Globus pallidus (tissue), 1 donor: ENCODE results near the gene CXCL1.

Experiments
- DNase-seq: peaks from one replicate; pipeline ENCODE4 v3.0.0-alpha.2; 2015; ENCODE audit warnings: low spot score

CXCL1 gene

DNA sequence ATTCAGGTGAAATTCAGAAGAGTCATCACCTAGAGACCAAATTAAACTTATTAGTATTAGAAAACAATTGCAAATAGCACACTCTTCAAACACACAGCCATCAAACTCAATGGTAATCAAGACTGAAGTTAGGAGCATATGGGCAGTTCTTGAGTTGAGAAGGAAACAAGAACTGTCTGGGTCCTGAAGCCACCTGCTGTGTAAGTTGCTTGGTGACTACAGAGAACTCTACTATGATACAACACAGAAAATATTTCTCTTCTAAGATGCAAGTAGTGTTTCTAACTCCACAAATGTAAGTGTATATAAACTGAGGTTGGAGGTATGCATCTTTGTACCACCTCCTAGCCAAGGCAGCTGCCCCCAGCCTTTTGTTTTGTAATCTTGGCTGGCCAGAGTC lies 16.4 kb upstream of the CXCL1 start:
- no peak for DNase-seq

DNA sequence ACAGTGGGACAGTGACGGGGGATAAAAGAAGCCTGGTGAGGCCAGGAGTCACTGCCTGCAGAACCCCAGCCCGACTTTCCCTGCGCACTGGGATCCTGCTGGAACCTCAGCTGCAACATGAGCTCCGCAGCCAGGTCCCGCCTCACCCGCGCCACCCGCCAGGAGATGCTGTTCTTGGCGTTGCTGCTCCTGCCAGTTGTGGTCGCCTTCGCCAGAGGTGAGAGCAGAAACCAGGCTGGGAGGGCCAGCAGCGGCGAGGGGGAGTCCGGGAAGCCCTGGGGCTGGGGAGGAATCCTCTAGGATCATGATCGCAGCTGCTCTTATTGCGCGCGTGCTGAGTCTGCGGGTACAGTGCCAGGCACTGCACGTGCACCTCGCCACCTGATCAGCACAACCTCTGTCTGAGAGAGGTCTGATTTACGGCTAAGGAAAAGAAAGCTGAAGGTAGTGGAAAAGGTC lies 15.9 kb upstream of the CXCL1 start, which contains the start of gene PF4V1:
Gene PF4V1 (plus strand): TSS at position 51 of the 459 bp plus-strand sequence. CDS start 67 bp downstream, at position 118.
- no peak for DNase-seq

DNA sequence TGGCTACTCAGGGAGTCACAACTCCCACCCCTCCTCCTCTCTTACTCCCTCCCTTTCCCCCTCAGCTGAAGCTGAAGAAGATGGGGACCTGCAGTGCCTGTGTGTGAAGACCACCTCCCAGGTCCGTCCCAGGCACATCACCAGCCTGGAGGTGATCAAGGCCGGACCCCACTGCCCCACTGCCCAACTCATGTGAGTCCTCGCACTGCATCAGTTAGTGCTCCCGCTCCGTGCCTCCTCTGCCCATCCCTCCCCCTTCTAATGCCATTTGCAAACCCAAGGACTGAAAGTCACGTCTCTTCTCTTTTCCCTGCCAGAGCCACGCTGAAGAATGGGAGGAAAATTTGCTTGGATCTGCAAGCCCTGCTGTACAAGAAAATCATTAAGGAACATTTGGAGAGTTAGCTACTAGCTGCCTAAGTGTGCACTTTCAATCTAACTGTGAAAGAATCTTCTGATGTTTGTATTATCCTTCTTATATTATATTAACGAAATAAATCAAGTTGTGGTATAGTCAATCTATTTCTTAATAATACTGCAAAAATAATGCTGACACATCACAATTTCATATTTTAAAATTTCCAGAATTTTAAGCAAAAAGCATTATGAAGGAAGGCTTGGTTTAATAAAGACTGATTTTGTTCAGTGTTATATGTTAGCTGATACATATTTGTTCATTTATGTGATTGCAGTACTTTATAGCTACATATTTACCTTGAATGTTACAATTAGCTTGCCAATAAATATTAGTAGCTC lies 15.3 kb upstream of the CXCL1 start:
- no peak for DNase-seq

DNA sequence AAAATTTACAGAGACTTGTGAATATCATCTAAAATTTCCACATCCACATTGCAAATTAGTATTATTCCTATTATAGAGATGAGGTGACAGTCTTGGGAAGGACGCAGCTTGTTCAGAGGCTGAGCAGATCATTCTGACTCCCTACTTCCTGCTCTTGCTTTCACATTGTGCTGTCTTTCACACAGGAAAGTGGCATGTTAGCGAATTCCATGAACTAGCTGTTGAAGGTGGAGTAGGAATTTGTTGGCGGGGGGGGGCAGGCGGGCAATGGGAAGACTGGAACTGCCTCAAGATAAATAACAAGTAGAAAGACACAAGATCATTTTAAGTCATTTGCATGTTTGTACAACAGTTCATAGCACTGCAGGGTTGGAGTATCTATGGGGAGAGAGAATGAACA lies 13.8 kb upstream of the CXCL1 start:
- DNase-seq = no peak

DNA sequence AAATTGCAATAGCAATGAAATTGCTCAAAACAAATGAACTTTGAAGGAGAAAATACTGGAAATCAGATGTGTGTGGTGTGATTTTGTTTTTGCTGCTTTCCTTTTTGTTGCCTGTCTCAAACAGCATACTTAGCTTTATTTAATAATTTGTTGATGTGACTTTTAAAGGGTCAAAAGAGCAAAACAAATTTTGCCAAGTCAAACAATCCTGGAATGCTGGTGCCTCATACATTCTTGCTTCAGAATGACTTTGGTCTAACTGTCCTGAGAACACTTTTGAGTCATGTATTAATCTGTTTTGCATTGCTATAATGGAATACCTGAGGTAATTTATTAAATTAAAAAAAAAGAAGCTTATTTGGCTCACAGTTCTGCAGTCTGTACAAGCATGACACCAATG lies 12.7 kb upstream of the CXCL1 start:
- no peak for DNase-seq

DNA sequence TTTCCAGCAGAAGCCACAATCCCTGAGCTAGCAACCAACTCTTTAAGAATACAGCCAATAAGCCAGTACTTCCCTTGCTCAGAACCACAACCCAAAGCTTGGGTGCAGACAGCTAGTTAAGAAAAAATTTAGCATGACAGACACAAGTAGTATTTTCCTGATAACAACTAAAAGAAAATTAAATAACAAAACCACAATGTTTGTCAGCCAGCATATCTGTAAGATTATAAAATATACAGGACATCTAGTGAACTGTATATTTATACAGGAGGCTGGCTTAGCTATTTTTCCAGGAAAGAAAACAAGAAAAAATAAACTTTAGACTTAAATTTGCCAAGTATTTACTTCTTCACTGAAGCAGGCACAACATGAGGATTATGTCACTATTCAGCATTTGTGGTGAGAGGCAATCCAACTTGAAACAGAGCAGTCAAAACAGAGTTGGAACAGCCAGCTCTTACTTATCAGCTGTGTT lies 9.5 kb upstream of the CXCL1 start:
- DNase-seq = no peak

DNA sequence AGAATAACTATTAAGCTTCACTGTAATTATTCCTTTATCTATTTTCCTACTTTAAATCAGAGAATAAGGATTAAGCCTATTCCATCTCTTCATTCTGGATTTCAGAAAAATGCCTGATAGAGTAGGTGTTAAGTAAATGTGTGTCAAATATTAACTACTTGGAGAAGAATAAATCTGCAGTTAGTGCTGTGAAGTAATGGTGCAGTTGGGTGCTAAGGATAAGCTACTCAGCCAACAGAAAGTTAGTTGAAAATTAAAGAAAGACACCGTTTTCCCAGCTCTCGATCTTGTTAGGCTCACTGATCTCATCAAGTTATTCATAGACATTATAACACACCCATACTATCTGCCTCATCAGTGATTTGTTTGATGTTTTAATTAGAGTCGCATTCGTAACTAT lies 9.0 kb upstream of the CXCL1 start:
- no peak for DNase-seq

DNA sequence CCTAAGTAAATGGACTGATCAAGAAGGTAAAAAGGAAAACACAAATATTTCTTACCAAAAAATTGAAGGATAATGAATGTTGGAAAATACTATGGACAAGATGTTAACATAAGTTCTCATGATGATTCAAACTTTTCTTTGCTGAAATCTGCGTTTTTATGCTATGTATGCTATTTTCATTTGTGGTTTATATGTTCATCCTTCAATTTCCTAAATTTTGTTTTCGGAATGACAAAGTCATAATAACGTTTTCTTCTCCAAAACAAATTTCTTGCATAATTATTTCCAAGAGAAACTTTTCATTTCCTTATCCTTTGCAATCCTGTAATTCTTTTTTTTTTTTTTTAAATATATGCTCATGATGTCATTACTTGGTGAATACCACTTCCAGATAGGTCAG lies 8.3 kb upstream of the CXCL1 start:
- no peak for DNase-seq

DNA sequence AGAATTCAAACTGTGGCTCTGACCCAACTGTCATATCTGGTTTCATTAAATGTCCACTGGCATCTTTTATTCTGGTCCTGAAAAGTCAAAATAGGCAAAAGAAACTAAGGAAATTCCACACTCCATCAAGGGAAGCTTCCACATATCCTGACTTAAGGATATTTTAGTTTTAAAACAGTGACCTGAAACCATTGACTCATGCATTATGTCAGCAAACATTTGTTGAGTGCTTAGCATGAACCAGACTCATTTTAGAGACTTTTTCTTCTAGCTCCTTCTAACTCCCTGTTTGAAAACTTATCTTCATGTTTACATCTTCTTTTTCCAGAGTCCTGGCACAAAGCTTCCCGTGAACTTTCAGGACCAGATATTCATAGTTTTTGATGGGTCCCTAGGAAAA lies 6.9 kb upstream of the CXCL1 start:
- DNase-seq = no peak

DNA sequence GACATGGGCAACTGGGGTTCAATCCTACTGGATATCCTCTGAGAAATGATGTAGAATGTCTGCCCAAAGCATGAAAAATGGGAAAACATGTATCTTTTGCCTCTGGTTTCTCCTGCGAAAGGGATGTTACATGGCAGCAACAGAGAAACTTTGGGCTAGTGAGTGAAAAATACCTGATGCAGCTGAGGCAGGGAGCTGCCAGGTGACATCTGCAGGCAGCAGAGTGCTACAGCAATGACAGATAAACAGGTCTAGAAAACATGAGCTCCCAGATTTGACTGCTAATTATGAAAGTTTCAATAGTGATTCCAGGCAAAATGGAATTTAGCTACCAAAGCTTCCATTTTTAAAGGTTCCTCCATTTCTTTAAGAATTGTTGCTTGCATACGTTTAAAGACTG lies 4.8 kb upstream of the CXCL1 start:
- DNase-seq = no peak

DNA sequence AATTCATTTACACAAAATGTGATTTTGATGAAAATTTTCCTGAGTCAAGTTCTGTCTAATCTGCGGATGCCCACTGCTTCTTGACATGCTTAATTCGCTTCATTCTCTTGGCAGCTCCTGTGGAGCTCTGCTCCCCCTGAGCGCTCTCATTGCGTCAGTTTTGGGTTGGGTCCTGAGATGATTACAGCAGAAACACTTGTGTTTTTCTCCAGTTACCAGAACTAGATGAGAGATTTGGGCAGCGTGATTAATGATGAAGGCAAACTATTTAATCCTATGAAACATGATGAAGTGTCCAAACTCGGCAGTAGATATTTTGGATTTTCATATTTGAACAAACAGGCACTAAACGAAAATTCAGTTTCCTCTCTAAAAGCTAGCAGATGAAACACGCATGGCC lies 4.2 kb upstream of the CXCL1 start:
- DNase-seq = no peak

DNA sequence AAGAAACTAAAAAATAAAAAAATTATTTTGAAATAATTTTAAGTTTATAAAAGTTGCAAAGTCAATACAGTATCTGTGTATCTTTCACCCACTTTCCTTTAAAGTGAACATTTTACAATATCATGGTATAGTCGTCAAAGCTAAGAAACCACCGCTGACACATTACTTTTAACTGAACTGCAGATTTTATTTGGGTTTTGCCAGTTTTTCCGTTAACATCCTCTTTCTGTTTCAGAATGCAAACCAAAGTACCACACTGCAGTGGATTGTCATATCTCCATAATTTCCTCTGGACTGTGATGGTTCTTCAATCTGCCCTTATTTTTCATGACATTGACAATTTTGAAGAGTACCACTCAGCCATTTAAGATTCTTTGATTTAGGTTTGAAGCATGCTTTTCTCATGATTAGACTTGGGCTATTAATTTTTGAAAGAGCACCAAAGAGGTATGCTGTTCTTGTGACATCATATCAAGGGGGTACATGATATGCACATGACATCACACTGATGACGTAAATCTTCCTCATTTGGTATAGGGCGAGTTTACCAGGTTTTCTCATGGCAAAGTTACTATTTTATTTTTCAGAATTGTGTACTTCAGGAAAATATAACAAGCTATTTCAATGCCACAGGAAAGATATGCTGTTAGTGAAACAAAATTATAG lies 3.6 kb upstream of the CXCL1 start:
- DNase-seq = no peak

DNA sequence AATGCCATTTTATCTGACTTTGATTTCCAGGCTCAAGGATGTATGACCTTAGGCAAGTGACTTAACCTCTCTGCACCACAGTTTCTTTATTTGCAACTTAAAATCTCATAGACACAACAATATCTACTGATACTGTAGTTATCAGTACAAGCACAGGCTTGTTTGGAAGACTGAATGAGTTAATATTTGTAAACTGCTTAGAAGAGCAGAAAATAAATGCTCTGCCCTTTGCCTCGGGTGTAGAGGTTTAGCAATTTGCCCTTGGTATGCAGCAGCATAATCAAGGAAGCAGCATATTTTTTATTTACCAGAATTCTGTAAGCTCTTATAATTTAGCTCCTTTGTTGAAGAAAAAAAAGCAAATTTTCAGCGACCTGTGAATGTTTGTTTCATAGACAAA lies 2.9 kb upstream of the CXCL1 start:
- DNase-seq = no peak

DNA sequence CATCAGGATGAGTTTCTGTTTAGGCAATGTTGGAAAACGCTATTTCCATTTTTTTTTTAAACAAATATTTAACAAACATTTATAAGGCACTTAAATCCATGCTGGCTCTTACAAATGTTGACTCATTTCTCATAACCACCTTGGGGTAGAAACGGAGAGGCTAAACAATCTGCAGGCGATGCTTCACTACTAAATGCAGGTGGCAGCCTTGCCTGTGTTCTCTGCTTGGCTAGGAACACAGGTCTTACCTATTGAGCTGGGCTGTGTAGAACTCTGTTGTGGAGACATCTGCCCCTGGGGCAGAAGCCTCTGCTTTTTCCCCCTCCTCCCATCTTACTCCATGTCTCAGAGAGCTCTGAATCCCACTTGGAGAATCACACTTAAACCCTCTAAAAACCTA lies 1.4 kb upstream of the CXCL1 start:
- no peak for DNase-seq

DNA sequence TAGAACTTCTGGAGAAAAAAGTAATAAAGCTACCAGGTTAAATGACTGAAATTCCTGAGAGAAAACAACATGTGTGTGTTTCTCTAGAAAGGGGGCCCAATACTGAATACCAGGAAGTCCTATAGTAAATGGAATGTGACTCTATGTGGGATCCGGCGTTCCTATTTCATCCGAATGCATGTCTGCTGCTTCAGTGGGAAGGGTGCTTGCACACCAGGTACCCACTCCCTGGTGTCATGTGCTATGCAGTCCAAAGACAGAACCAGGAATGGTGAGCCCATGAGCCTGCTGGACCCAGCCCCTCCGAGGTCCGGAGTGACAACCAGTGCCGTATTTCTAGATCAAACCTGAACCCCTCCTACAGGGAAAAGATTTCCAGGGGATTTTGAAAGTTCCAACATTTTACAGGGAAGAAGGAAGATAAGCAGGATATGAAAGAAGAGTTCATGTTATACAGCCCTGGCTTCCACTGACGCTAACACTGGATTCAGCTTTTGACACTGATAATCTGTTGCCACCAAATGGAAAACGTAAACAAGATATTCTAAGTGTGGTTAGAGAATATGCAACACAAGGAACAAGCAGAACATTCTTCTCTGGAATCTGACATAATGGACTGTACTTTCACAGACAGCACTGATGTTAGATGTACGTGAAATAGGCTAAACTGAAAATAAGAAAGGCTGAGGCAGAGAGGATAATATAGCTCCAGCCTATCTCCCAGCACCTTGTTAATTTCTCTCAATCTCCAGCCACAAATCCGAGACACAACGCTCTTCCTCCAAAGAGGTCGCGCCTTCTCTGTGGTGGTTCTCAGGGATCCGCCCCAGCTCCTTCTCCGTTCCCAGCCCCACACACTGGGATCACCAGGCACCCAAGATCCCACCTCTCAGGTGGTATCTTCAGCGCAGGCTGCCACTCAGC lies 725 bp upstream of the CXCL1 start:
- DNase-seq = no peak

DNA sequence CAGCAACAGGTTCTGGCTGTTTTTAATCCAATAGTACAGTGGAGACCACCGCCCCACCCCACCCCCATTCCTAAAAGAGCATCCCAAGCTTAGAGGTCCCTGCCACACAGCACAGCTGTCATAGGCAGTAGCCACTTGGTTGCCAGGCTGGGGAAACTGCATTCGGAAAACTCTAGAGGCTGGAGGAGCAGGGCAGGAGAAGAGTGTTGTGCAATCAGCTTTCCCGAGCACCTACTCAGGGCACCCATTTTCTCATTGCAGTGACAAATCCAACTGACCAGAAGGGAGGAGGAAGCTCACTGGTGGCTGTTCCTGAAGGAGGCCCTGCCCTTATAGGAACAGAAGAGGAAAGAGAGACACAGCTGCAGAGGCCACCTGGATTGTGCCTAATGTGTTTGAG lies 1.1 kb downstream of the CXCL1 start:
- DNase-seq = no peak

DNA sequence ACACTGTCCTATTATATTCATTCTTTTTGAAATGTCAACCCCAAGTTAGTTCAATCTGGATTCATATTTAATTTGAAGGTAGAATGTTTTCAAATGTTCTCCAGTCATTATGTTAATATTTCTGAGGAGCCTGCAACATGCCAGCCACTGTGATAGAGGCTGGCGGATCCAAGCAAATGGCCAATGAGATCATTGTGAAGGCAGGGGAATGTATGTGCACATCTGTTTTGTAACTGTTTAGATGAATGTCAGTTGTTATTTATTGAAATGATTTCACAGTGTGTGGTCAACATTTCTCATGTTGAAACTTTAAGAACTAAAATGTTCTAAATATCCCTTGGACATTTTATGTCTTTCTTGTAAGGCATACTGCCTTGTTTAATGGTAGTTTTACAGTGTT lies 1.6 kb downstream of the CXCL1 start:
- DNase-seq = no peak

DNA sequence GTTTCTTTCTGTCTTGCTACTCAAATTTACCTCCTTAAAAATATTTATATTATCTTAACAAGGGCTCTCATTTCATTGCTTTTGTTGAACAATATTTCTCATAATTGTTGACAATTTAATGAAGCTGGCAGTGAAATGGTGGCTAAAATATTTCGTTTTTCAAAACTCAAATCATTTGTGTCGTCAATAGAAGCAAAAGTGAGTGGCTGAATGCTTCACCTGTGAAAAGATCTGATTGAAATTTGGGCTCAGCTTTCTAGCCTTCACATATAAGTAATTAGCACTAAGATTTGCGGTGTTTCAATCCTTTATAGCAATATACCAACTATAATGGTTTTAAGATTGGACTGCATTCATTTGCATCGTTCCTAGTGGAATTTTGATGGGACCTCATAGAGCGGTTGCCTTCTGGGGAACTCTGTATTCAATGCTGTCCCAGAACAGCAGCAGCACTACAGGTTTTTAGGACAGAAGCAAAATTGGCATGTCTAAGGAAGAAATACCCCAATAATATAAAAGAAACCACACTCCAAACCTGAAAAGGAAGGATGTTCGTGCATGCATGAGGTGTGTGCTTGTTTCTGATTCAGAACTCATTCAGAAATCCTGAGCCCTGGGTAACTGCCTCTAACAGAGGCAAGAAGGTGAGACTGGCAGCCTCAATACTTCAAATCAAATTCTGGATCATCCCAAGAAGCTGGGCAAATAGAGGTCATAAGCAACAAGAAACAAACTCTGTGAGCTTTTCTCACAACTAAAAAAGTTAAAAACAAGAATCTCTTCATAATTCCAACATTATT lies 2.5 kb downstream of the CXCL1 start:
- DNase-seq = no peak

DNA sequence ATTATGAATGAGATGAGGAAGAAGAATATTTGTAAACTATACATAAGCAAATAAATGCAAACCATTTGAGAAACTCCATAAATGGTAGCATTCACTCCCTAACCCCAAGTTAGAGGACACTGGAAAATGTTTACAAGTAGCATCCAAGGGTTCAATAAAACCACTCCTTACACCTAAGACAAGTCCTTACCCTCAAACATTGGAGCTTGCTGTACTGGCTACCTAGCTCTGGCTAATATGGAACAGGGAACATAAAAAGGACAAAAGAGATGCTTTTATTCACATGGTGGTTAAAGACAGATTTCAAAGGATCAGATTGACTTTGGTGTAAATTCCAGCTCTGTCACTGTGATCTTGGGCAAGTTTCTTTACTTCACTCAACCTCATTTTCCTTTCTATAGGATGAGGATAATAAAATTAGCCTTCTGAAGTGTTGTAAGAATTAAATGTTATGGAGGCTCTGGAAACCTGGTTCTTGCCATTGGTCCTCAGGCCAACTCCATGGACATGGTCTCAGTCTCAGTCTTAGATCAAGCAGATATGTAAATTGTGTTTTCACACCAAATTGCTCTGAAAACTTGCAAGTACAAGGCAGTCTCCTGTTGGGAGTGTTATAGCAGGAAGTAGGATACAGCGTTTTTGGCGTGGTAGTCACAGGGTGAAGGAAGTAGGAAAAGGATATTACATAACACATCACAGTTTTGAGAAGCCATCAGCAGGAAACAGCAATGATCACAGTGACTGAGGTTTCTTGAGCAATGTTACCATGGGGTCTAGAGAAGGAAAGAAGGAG lies 3.3 kb downstream of the CXCL1 start:
- no peak for DNase-seq

DNA sequence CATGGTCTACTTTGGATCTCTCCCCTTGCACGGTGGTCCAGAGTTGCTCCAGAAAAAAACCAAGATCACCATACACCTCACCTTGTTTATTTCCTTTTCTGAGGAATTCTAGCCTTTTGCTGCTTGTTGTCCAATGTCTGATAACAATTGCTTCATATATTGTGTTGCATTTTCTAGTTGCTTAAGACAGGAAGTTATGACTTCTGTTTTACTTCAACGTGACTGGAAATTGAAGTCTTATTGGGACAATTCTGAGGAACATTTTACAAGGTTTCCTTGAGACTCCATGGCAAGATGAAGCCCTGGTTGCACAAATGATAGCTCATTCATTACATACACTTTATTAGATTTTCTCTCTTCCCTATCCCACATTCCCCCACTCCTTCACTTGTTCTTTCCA lies 5.2 kb downstream of the CXCL1 start:
- DNase-seq = no peak

DNA sequence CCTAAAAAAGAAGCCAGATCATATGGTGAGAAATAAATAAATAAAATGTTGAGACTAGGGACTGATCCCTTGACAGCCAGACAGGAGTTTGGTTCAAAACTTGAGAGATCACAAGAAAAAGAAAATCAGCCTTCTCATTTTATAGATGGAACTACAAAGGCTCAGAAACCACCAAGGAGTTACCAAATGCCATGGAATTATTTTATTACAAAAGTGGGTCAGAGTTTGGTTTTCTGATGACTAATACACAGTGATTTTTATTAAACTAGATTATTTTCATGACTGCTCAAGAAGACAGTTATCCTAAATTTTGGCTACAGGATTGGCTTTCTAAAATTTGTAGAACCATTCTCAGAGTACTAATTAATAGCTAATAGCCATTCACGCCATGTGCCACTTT lies 6.2 kb downstream of the CXCL1 start:
- no peak for DNase-seq
